Activated CD8-positive, alpha-beta T cell treated with anti-CD3 and anti-CD28 coated beads for 36 hours (primary cell): ENCODE measurements around the gene PF4V1. TPM values are rescaled to one million over a fixed set of nuclear protein-coding genes. Genes with fewer than 3 reads are reported as not detected.

Source experiments
- ATAC-seq: fragments of 200-7000 bp; cut with Tn5 transposase; one replicate; pipeline ENCODE4 v1.10.0; 2021; ENCODE audit warnings: mild to moderate bottlenecking, moderate library complexity
- CTCF ChIA-PET: fragments of 350-600 bp; sonication (Branson Sonifier 250); formaldehyde crosslinking; loops from one replicate; lab custom pipeline; 2021; ENCODE audit warnings: antibody characterized with exemption; lab: Charles Lee
- POLR2A ChIA-PET: fragments of 350-600 bp; sonication (Branson Sonifier 250); formaldehyde crosslinking; loops from one replicate; lab custom pipeline; 2021; ENCODE audit warnings: antibody characterized with exemption; lab: Charles Lee
- DNase-seq: peaks from one replicate; pipeline ENCODE4 v3.0.0-alpha.2; 2020
- H3K27ac Mint-ChIP-seq: one replicate; pipeline ENCODE4 v1.8.0; 2021; ENCODE audit warnings: mild to moderate bottlenecking, mixed read lengths
- H3K27me3 Mint-ChIP-seq: one replicate; pipeline ENCODE4 v1.8.0; 2021; ENCODE audit warnings: mixed read lengths
- H3K36me3 Mint-ChIP-seq: one replicate; pipeline ENCODE4 v1.8.0; 2021; ENCODE audit warnings: low read depth, mixed read lengths
- H3K4me1 Mint-ChIP-seq: one replicate; pipeline ENCODE4 v1.8.0; 2021; ENCODE audit warnings: low read depth, mixed read lengths
- H3K4me3 Mint-ChIP-seq: one replicate; pipeline ENCODE4 v1.8.0; 2021; ENCODE audit warnings: mild to moderate bottlenecking, moderate library complexity, mixed read lengths
- H3K9me3 Mint-ChIP-seq: one replicate; pipeline ENCODE4 v1.8.0; 2021; ENCODE audit warnings: mixed read lengths
- CTCF ChIP-seq: fragments of 200-600 bp; IDR thresholded peaks from one replicate; pipeline ENCODE4 v1.8.0; 2022; ENCODE audit warnings: antibody characterized with exemption, mild to moderate bottlenecking
- intact Hi-C: fragments of 100-400 bp; cut with micrococcal nuclease; formaldehyde crosslinking; loops from one replicate; pipeline ENCODE4 v1.10.0; 2022
- total RNA-seq, 2 experiments: library from RNA; stranded (reverse); gene quantifications; one replicate each; pipeline ENCODE4 v1.2.3, GENCODE V29; 2021

The PF4V1 gene
- total RNA-seq, 2 experiments from 2014 or later: not detected

GRCh38 chr4:73851293-73851692 is 1.8 kb upstream of the PF4V1 start:
- H3K9me3 Mint-ChIP-seq: no peaks in the 10 kb centered on the region

GRCh38 chr4:73852771-73853170 is 325 bp upstream of the PF4V1 start:
- H3K4me3 Mint-ChIP-seq: no peak overlapping the region
- intact Hi-C loops: no loop called here
- no peaks in the 10 kb centered on the region for H3K9me3 Mint-ChIP-seq
- peaks cover 4% of the 10 kb centered on the region for H3K27me3 Mint-ChIP-seq
- H3K36me3 Mint-ChIP-seq: no peaks in the 10 kb centered on the region
- H3K4me1 Mint-ChIP-seq: no peaks in the 10 kb centered on the region
- ATAC-seq (no peak), DNase-seq (no peak)
- ChIA-PET CTCF (no interaction called here), POLR2A (no interaction called here)
- TF ChIP-seq CTCF: no peak
- H3K27ac Mint-ChIP-seq: no peak overlapping the region

More at GRCh38 chr4:73851293-73851692, 1.8 kb upstream of the PF4V1 start:
- H3K4me3 Mint-ChIP-seq: no peak overlapping the region
- no peak for DNase-seq
- H3K4me1 Mint-ChIP-seq: no peaks in the 10 kb centered on the region
- ATAC-seq: no peak
- POLR2A ChIA-PET: interaction anchor here (1.1 kb wide), 1 partner anchor 11 kb away, joined by 3 read pairs; no protein-coding TSS in a partner anchor
- CTCF ChIA-PET: no interaction called here
- no peaks in the 10 kb centered on the region for H3K36me3 Mint-ChIP-seq
- intact Hi-C loops: no loop called here
- H3K27me3 Mint-ChIP-seq: peaks cover 4% of the 10 kb centered on the region
- TF ChIP-seq CTCF: no peak
- no peak overlapping the region for H3K27ac Mint-ChIP-seq

- intact Hi-C loops: no loop called here
- ChIA-PET POLR2A (no interaction called here), CTCF (no interaction called here)
- no peak for TF ChIP-seq CTCF
- Mint-ChIP-seq H3K36me3 (no peaks in the 10 kb centered on the region), H3K27ac (no peak overlapping the region), H3K4me3 (no peak overlapping the region), H3K9me3 (no peaks in the 10 kb centered on the region), H3K27me3 (peaks cover 4% of the 10 kb centered on the region), H3K4me1 (no peaks in the 10 kb centered on the region)
- ATAC-seq (no peak), DNase-seq (no peak)
Measured at GRCh38 chr4:73853718-73854473, 800 bp downstream of the PF4V1 start.

DNA sequence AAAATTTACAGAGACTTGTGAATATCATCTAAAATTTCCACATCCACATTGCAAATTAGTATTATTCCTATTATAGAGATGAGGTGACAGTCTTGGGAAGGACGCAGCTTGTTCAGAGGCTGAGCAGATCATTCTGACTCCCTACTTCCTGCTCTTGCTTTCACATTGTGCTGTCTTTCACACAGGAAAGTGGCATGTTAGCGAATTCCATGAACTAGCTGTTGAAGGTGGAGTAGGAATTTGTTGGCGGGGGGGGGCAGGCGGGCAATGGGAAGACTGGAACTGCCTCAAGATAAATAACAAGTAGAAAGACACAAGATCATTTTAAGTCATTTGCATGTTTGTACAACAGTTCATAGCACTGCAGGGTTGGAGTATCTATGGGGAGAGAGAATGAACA is 2.3 kb downstream of the PF4V1 start:
- H3K27me3 Mint-ChIP-seq: peaks cover 4% of the 10 kb centered on the region
- no peak for TF ChIP-seq CTCF
- ChIA-PET POLR2A (no interaction called here), CTCF (interaction anchor here (0.5 kb wide), 1 partner anchor 12 kb away, joined by 3 read pairs; no protein-coding TSS in a partner anchor)
- intact Hi-C loops: no loop called here
- DNase-seq: no peak
- no peak overlapping the region for H3K4me3 Mint-ChIP-seq
- H3K27ac Mint-ChIP-seq: no peak overlapping the region
- no peaks in the 10 kb centered on the region for H3K4me1 Mint-ChIP-seq
- H3K9me3 Mint-ChIP-seq: no peaks in the 10 kb centered on the region
- H3K36me3 Mint-ChIP-seq: no peaks in the 10 kb centered on the region
- no peak for ATAC-seq

DNA sequence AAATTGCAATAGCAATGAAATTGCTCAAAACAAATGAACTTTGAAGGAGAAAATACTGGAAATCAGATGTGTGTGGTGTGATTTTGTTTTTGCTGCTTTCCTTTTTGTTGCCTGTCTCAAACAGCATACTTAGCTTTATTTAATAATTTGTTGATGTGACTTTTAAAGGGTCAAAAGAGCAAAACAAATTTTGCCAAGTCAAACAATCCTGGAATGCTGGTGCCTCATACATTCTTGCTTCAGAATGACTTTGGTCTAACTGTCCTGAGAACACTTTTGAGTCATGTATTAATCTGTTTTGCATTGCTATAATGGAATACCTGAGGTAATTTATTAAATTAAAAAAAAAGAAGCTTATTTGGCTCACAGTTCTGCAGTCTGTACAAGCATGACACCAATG is 3.4 kb downstream of the PF4V1 start:
- CTCF ChIA-PET: interaction anchor here (0.7 kb wide), 1 partner anchor 516 kb away, joined by 3 read pairs; no protein-coding TSS in a partner anchor
- intact Hi-C loops: no loop called here

More for the DNA sequence above, 3.4 kb downstream of the PF4V1 start:
- Mint-ChIP-seq H3K9me3 (no peaks in the 10 kb centered on the region), H3K27me3 (peaks cover 4% of the 10 kb centered on the region), H3K27ac (no peak overlapping the region), H3K4me3 (no peak overlapping the region), H3K36me3 (no peaks in the 10 kb centered on the region), H3K4me1 (no peaks in the 10 kb centered on the region)
- TF ChIP-seq CTCF: no peak
- POLR2A ChIA-PET: no interaction called here
- DNase-seq (no peak), ATAC-seq (no peak)
